CD4-positive, alpha-beta T cell treated with Interleukin-15 for 1 hour (primary cell): ENCODE data around the gene EFHC1.

ENCODE experiments used
- DNase-seq: peaks from one replicate; pipeline ENCODE4 v3.0.0-alpha.2; 2020

EFHC1 gene

GRCh38 chr6:52543262-52543661 is 123.1 kb downstream of the EFHC1 start:
- DNase-seq, result no peak

DNA sequence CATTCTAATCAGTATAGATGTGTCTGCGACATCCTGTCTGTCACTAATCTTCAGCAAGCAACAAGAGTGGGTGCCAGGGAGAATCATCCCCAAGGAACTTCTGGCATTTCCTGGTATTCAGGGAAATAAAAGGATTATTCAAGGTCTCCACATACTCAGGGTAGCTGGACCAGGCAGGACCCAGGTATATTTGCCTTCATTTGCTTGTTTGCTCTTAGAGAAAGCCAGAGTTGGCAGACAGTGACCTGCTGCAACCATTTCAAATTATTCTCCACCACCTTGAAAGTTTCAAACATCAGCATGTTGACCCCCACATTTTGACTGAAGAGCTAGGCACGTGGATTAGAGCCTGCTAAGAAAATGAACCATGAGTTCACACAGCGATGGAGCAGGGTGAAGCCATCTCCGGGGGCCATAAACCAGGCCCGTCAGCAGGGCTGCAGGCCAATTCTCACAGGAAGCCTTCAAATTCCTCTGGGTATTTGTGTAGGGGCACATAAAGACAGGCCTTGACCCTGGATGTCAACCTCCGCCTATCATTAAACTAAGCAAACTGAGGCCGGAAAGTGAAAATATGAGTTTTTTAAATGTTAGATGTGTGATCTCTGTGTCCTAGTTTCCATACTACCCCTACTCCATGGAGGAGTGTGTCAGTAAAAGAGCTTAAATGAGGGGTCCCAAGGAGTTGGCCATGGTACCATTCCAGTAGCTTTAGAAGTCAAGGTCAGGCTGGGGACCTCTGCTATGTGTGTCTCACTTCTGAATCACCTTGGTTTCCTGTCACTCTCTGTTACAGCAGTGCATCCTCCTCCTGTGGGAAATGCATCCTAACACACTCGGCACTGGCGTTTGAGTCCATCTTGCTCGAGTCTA is 123.8 kb downstream of the EFHC1 start:
- no peak for DNase-seq

- DNase-seq, result no peak
Observed at GRCh38 chr6:52544602-52545405, 124.7 kb downstream of the EFHC1 start.

DNA sequence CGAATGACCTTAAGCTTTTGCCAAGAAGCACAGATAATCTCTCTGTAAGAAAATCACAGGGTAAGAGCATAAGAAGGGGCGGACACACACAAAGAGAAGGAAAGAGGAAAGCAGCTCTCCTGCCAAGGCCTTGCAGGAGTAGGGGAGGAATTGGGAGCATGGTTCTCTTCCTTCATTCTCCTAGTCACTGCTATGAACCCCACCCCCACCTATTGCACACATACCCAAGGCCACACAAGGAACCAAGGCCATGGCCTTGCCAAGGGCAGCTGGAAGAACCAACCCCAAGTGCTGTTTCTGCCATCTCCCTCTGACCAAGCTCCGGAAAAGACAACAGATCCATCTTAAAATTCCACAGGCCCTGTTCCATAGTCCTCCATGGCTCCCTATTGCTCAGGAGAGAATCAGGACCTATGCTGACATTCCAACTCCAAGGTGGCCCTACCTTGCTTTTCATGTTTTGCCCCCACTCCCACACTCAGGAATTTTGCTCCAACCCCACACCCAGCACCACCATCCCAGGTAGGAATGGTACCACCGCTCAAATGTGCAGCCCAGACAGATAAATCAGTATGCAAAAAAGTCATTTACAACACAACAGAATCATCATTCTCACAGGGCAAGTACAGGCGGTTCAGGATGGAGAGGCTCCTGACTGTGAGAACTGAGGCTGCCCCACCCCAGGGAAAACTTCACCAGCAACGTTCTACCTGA is 125.4 kb downstream of the EFHC1 start:
- no peak for DNase-seq

- no peak for DNase-seq
Observed at GRCh38 chr6:52546192-52546591, 126.0 kb downstream of the EFHC1 start.

DNA sequence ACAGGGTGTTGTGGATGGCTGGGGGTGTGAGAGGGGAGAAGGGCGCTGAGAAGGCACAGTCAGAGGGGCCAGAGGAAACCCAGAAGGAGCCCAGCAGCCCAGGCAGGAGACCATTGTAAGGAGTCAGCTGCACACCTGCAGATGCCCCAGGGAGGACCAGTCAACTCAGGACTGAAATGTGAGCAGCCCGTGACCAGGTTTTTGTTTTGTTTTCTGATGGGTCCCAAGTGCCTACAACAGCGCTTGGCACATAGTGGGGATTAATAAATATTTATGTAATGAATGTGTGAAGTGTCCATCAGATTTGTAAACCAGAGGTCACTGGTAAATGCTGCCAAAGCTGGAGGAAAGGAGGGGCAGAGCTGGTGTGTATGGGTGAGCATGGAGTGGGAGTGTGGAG is 126.5 kb downstream of the EFHC1 start:
- no peak for DNase-seq

DNA sequence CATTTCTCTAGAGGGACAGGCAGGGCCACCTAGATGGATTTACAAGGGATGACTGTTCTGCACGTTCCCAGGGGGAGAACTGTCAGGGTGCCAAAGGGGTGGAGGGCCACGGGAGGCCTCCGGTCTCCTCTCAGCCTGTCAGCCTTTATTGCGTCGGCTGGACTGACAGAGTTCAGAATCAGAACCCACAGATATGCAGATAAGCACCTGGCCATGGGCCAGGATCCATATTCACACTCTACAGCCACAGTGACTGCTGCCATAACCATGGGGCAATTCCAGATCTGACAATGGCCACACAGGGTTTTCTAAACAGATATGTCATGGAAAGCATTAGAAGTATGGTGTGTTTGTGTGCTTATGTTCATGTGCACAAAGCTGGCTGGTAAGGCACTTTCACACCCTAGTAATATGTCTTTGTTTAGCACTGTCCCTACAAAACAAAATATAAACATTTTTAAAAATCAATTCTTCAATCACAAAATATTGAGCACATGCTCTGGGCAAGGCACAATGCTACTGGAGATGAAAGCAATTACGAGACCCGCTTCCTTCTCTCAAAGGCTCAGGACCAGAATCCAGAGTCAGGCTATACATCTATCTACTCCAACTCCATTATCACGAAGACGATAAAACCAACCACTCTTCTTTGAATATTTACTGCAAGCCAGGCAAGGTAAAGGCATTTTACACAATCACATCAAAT is 127.7 kb downstream of the EFHC1 start:
- no peak for DNase-seq

DNA sequence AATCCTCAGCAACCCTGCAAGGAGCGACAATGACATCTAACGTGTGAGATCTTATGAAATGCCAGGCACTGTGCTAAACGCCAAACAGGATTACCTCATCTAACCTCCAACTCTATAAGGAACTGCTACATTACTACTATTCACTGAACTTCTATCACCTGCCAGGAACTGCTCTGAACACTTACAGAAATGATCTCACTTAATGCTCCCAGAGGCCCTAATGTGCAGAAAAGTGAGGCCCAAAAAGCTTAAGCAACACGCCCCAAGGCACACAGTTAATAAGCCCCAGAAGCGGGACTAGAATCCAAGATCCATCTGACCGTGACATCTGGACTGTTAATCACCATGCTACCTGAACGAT is 128.2 kb downstream of the EFHC1 start:
- no peak for DNase-seq

DNA sequence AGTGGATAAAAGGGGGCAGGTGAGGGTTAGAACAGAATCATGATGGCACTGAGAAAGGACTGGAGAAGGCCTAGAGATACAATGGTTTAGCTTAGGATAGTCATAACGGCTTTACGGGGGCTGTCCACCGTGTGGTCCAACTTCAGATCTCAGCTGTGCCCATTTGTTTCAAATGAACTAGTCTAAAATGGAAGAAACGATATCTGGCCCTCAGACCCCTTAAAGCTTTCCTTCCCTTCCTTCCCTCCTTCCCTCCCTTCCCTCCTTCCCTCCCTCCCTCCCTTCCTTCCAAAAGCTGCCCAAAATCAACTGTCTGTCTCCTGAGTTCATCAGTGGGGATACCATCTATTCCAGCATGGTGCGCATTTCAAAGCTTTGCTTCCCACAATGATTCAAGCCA is 128.9 kb downstream of the EFHC1 start:
- DNase-seq, result no peak

DNA sequence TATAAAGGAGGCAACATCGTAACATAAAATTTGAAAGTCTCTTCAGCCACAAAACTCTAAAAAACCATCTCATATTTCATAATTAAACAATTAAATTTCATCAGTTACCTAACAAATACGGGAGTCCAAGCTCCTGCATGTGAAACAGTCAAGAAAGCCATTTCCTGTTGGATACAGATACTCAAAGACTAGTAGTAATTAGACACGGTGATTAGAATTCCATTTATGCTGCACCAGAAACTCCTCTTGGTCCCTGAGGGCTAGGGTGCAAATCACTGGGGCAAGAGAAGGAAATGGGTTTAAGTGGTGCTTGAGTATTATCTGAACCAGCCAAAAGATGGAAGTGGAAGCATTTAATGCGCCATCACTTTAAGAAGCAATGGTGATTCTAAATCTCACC is 129.3 kb downstream of the EFHC1 start:
- no peak for DNase-seq

- DNase-seq, result no peak
Observed at GRCh38 chr6:52550014-52550575, 130.0 kb downstream of the EFHC1 start.

DNA sequence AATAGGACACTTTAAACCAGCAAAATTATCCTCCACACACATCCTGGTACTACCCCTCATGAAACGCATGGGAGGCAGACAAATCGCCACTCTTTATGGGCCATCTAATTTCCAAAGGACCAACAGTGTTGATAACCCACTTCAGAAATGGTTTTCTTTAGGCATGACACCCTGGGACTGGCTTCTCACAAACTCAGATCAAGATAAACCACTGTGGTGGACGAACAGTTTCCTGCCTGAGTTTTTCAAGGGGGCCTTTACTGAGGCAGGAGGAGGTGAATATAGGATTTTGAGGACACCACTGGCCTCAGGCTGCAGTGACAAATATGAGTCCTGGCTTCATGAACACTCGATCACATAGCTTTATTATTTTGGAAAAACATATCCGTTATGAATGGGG is 130.7 kb downstream of the EFHC1 start:
- DNase-seq, result no peak

- no peak for DNase-seq
Observed at GRCh38 chr6:52551483-52552277, 131.5 kb downstream of the EFHC1 start.

DNA sequence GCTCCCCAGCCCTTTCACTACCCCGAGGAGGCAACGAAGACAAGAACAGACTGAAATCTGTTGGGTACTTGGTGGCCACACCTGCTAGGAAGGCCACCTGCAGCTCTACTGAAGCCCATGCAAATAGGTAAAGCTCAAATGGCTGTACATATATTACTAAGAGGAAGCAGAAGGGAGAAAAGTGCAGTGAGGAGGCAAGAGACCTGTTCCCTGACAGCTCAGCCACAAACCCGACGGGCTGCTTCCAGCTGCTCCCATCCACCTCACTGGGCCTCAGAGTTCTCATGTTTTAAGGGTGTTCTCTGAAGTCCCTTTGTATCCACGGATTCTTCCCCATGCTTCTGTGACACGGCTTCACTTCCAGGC is 132.1 kb downstream of the EFHC1 start:
- DNase-seq, result no peak

DNA sequence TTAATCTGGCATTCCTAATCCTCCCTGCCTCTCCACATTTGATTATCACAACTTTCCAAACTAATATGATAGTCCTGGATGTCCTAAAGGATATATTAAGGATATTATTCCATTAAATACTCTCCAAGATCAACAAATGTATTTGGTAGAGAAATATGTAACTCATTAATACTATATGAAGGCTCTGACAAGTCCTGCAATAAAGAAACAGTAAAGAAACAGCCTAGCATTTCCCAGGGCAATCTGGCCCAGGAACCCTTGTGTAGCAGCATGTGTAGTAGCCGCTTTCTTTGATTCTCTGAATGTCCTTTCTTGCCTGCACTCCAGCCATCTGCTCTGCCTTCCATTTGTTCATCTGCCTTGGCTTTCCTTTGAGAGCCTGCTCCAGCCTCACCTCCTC is 133.0 kb downstream of the EFHC1 start:
- DNase-seq, result no peak

GRCh38 chr6:52553719-52554118 is 133.6 kb downstream of the EFHC1 start:
- no peak for DNase-seq

DNA sequence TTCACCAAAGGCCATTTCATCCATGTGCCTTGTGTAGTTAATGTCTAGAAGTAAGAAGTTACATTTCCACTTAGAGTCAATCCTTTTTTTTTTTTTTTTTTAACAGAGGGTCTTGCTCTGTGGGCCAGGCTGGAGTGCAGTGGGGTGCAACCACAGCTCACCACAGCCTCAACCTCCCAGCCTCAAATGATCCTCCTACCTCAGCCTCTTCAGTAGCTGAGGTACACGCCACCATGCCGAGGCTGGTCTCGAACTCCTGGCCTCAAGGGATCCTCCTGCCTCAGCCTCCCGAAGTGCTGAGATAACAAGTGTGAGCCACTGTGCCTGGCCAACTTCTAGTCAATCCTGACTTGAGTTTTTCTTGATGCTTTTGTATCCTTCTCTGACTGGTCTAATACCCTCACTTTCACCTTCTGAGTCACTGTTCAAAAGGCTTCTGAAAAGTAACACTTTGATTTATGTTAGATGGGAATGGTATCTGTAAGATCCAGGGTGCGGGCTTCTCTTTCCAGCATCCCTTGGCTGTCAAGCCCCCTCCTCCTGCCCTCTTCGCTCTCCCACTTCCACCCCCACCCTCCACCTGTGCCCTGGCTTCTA is 134.6 kb downstream of the EFHC1 start:
- DNase-seq, result no peak

DNA sequence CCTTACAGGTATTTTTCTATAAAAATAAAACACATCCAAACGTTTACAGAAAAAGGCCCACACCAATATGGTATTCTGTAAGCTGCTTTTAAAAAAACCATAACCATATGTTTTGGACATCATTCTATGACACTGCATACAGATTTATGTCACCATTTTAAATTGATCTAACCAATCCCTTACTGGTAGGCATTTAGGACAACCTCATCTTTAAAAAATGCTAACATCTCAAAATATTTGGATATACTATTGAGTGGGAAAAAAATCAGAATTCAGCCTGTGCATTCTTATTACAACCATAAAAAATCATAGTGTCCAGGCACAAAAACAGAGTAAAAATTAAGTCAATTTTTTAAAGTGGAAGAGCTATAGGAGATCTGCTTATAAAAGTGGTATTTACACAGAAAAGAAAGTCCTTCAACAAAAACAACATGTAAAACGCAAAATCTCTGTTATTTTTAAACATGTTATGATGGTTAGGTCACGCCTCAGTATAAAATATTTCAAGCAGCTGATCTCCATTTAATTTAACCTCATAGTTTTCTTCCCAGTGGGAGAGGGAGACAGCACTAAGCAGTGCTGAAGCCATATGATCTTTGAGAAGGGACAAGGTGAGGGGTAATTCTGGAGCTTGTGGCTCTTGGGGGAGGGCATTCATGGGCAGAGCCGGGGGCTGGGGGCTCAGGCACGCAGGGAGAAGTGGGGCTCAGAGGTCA is 135.5 kb downstream of the EFHC1 start:
- DNase-seq, result no peak

- DNase-seq, result no peak
Observed at GRCh38 chr6:52557389-52558265, 137.5 kb downstream of the EFHC1 start.
